ENCODE measurements around the gene ACOXL.

Gene ACOXL

GRCh38 chr2:111117598-111118480 lies 385.5 kb downstream of the ACOXL start:
- Histone ChIP-seq H3K4me3 (ENCODE audit: low read length) (peak overlapping the region; percentile 35; the same call in 1 of the 2 replicates), H3K9me3 (ENCODE audit: control insufficient read depth, insufficient read depth, low read length) (no peaks in the 10 kb centered on the region), H3K27ac (ENCODE audit: low read length) (no peak overlapping the region), H3K27me3 (ENCODE audit: control insufficient read depth, insufficient read depth, low read length) (peaks cover 32% of the 10 kb centered on the region), H3K4me1 (ENCODE audit: control insufficient read depth, insufficient read depth, low read length) (peaks cover 10% of the 10 kb centered on the region), H3K36me3 (ENCODE audit: control insufficient read depth, insufficient read depth, low read length) (no peaks in the 10 kb centered on the region)
- DNase-seq (ENCODE audit: low read depth, low spot score) = no peak
- WGBS (ENCODE audit: insufficient coverage, insufficient read length) = no CpG with 5 or more reads among the region's 64 CpGs

GRCh38 chr2:111118481-111118980 lies 386.2 kb downstream of the ACOXL start:
- Histone ChIP-seq H3K9me3 (ENCODE audit: control insufficient read depth, insufficient read depth, low read length) (no peaks in the 10 kb centered on the region), H3K4me3 (ENCODE audit: low read length) (peak overlapping the region; percentile 35), H3K27ac (ENCODE audit: low read length) (no peak overlapping the region), H3K36me3 (ENCODE audit: control insufficient read depth, insufficient read depth, low read length) (no peaks in the 10 kb centered on the region), H3K4me1 (ENCODE audit: control insufficient read depth, insufficient read depth, low read length) (peaks cover 10% of the 10 kb centered on the region), H3K27me3 (ENCODE audit: control insufficient read depth, insufficient read depth, low read length) (peaks cover 32% of the 10 kb centered on the region)
- DNase-seq (ENCODE audit: low read depth, low spot score) = no peak
- no CpG with 5 or more reads among the region's 33 CpGs for WGBS (ENCODE audit: insufficient coverage, insufficient read length)

- no peaks in the 10 kb centered on the region for H3K9me3 ChIP-seq (ENCODE audit: control insufficient read depth, insufficient read depth, low read length)
- peak overlapping the region; percentile 99; the same call in 1 of the 2 replicates for H3K4me3 ChIP-seq (ENCODE audit: low read length)
- H3K36me3 ChIP-seq (ENCODE audit: control insufficient read depth, insufficient read depth, low read length) = 0 out of 2 replicates have a peak, but pooled peaks cover 2% of the 10 kb centered on the region
- peaks cover 32% of the 10 kb centered on the region for H3K27me3 ChIP-seq (ENCODE audit: control insufficient read depth, insufficient read depth, low read length)
- no peak for DNase-seq (ENCODE audit: low read depth, low spot score)
- no CpG with 5 or more reads among the region's 76 CpGs for WGBS (ENCODE audit: insufficient coverage, insufficient read length)
- H3K4me1 ChIP-seq (ENCODE audit: control insufficient read depth, insufficient read depth, low read length) = peaks cover 11% of the 10 kb centered on the region
- H3K27ac ChIP-seq (ENCODE audit: low read length) = no peak overlapping the region
Measured at GRCh38 chr2:111118981-111119821, 386.8 kb downstream of the ACOXL start.

GRCh38 chr2:111119822-111120252 lies 387.5 kb downstream of the ACOXL start:
- H3K4me3 ChIP-seq (ENCODE audit: low read length) = peak overlapping the region; percentile 99; the same call in 1 of the 2 replicates
- H3K27me3 ChIP-seq (ENCODE audit: control insufficient read depth, insufficient read depth, low read length) = peaks cover 32% of the 10 kb centered on the region

GRCh38 chr2:111120253-111121027 lies 388.1 kb downstream of the ACOXL start, which contains the start of gene BCL2L11:
Gene BCL2L11, plus strand, starts transcription at chr2:111120914. Its CDS starts 2,832 bp downstream, at chr2:111123746.
- Histone ChIP-seq H3K4me3 (ENCODE audit: low read length) (peak within 1 kb of the TSS; percentile 99), H3K4me1 (ENCODE audit: control insufficient read depth, insufficient read depth, low read length) (peaks cover 11% of the 10 kb centered on the region), H3K9me3 (ENCODE audit: control insufficient read depth, insufficient read depth, low read length) (no peaks in the 10 kb centered on the region), H3K36me3 (ENCODE audit: control insufficient read depth, insufficient read depth, low read length) (peaks cover 8% of the 10 kb centered on the region; the same call in 1 of the 2 replicates), H3K27me3 (ENCODE audit: control insufficient read depth, insufficient read depth, low read length) (peaks cover 32% of the 10 kb centered on the region), H3K27ac (ENCODE audit: low read length) (no peak within 1 kb of the TSS)
- WGBS (ENCODE audit: insufficient coverage, insufficient read length) = no CpG with 5 or more reads among the region's 98 CpGs
- no peak for DNase-seq (ENCODE audit: low read depth, low spot score)

More at GRCh38 chr2:111119822-111120252, 387.5 kb downstream of the ACOXL start:
- peaks cover 11% of the 10 kb centered on the region for H3K4me1 ChIP-seq (ENCODE audit: control insufficient read depth, insufficient read depth, low read length)
- H3K27ac ChIP-seq (ENCODE audit: low read length) = no peak overlapping the region
- no peak for DNase-seq (ENCODE audit: low read depth, low spot score)
- WGBS (ENCODE audit: insufficient coverage, insufficient read length) = no CpG with 5 or more reads among the region's 27 CpGs
- no peaks in the 10 kb centered on the region for H3K9me3 ChIP-seq (ENCODE audit: control insufficient read depth, insufficient read depth, low read length)
- H3K36me3 ChIP-seq (ENCODE audit: control insufficient read depth, insufficient read depth, low read length) = peaks cover 3% of the 10 kb centered on the region; the same call in 1 of the 2 replicates

GRCh38 chr2:111121028-111121827 lies 388.9 kb downstream of the ACOXL start:
- WGBS (ENCODE audit: insufficient coverage, insufficient read length) = no CpG with 5 or more reads among the region's 80 CpGs
- H3K27me3 ChIP-seq (ENCODE audit: control insufficient read depth, insufficient read depth, low read length) = peaks cover 32% of the 10 kb centered on the region
- H3K27ac ChIP-seq (ENCODE audit: low read length) = no peak overlapping the region
- no peak for DNase-seq (ENCODE audit: low read depth, low spot score)
- peak overlapping the region; percentile 99 for H3K4me3 ChIP-seq (ENCODE audit: low read length)
- H3K9me3 ChIP-seq (ENCODE audit: control insufficient read depth, insufficient read depth, low read length) = no peaks in the 10 kb centered on the region
- peaks cover 10% of the 10 kb centered on the region; the same call in 1 of the 2 replicates for H3K36me3 ChIP-seq (ENCODE audit: control insufficient read depth, insufficient read depth, low read length)
- H3K4me1 ChIP-seq (ENCODE audit: control insufficient read depth, insufficient read depth, low read length) = peaks cover 11% of the 10 kb centered on the region

GRCh38 chr2:111121828-111122630 lies 389.7 kb downstream of the ACOXL start:
- WGBS (ENCODE audit: insufficient coverage, insufficient read length) = no CpG with 5 or more reads among the region's 93 CpGs
- Histone ChIP-seq H3K27ac (ENCODE audit: low read length) (no peak overlapping the region), H3K36me3 (ENCODE audit: control insufficient read depth, insufficient read depth, low read length) (peaks cover 10% of the 10 kb centered on the region; the same call in 1 of the 2 replicates), H3K27me3 (ENCODE audit: control insufficient read depth, insufficient read depth, low read length) (peaks cover 32% of the 10 kb centered on the region), H3K9me3 (ENCODE audit: control insufficient read depth, insufficient read depth, low read length) (no peaks in the 10 kb centered on the region), H3K4me3 (ENCODE audit: low read length) (peak overlapping the region; percentile 99), H3K4me1 (ENCODE audit: control insufficient read depth, insufficient read depth, low read length) (peaks cover 11% of the 10 kb centered on the region)
- DNase-seq (ENCODE audit: low read depth, low spot score) = no peak

GRCh38 chr2:111122631-111123421 lies 390.5 kb downstream of the ACOXL start:
- Histone ChIP-seq H3K27ac (ENCODE audit: low read length) (no peak overlapping the region), H3K27me3 (ENCODE audit: control insufficient read depth, insufficient read depth, low read length) (peaks cover 28% of the 10 kb centered on the region), H3K36me3 (ENCODE audit: control insufficient read depth, insufficient read depth, low read length) (peaks cover 12% of the 10 kb centered on the region; the same call in 1 of the 2 replicates), H3K4me3 (ENCODE audit: low read length) (peak overlapping the region; percentile 99), H3K9me3 (ENCODE audit: control insufficient read depth, insufficient read depth, low read length) (no peaks in the 10 kb centered on the region), H3K4me1 (ENCODE audit: control insufficient read depth, insufficient read depth, low read length) (0 out of 2 replicates have a peak, but pooled peaks cover 6% of the 10 kb centered on the region)
- no CpG with 5 or more reads among the region's 92 CpGs for WGBS (ENCODE audit: insufficient coverage, insufficient read length)
- DNase-seq (ENCODE audit: low read depth, low spot score) = no peak

Measured in iPS DF 6.9 (cell line).